D341Med (cell line): ENCODE results near the gene NIPSNAP3A.
"Not testable (repeated sequence)": the region's sequence is repeated elsewhere in the genome, so short reads cannot be mapped to it uniquely, and the experiment has no call there.

Experiments used
- DNase-seq: peaks from one replicate; pipeline ENCODE4 v3.0.0; 2012; ENCODE audit warnings: low spot score

The NIPSNAP3A gene

GRCh38 chr9:104747565-104748358 is at the start of gene NIPSNAP3A:
TSS of gene NIPSNAP3A (plus strand) at chr9:104747683. CDS start at chr9:104747793, 110 bp downstream.
- peak; percentile 90 for DNase-seq

GRCh38 chr9:104700306-104700705 is 47.2 kb upstream of the NIPSNAP3A start:
- no peak for DNase-seq

GRCh38 chr9:104708737-104709136 is 38.7 kb upstream of the NIPSNAP3A start:
- not testable (repeated sequence) for DNase-seq

- DNase-seq = no peak
Observed at GRCh38 chr9:104711604-104712003, 35.9 kb upstream of the NIPSNAP3A start.

GRCh38 chr9:104725014-104725413 is 22.5 kb upstream of the NIPSNAP3A start:
- no peak for DNase-seq

- DNase-seq = no peak
Observed at GRCh38 chr9:104738452-104738851, 9.0 kb upstream of the NIPSNAP3A start.

- DNase-seq = no peak
Observed at GRCh38 chr9:104740621-104741020, 6.9 kb upstream of the NIPSNAP3A start.

- DNase-seq = peak; percentile 51
Observed at GRCh38 chr9:104743376-104743985, 4.0 kb upstream of the NIPSNAP3A start.

GRCh38 chr9:104745852-104746251 is 1.6 kb upstream of the NIPSNAP3A start:
- DNase-seq = no peak

GRCh38 chr9:104746285-104746684 is 1.2 kb upstream of the NIPSNAP3A start:
- no peak for DNase-seq

- DNase-seq = no peak
Observed at GRCh38 chr9:104746798-104747197, 685 bp upstream of the NIPSNAP3A start.

GRCh38 chr9:104747245-104747564 is 278 bp upstream of the NIPSNAP3A start:
- no peak for DNase-seq

GRCh38 chr9:104748359-104749031 is 1.0 kb downstream of the NIPSNAP3A start:
- DNase-seq = peak; percentile 26

- DNase-seq = no peak
Observed at GRCh38 chr9:104750185-104750767, 2.8 kb downstream of the NIPSNAP3A start.

GRCh38 chr9:104758974-104759373 is 11.5 kb downstream of the NIPSNAP3A start:
- DNase-seq = peak; percentile 15

GRCh38 chr9:104765138-104765537 is 17.7 kb downstream of the NIPSNAP3A start:
- DNase-seq = no peak

GRCh38 chr9:104766025-104766424 is 18.5 kb downstream of the NIPSNAP3A start:
- DNase-seq = no peak

- DNase-seq = no peak
Observed at GRCh38 chr9:104767507-104767906, 20.0 kb downstream of the NIPSNAP3A start.

GRCh38 chr9:104769029-104769428 is 21.5 kb downstream of the NIPSNAP3A start:
- DNase-seq = not testable (repeated sequence)

- no peak for DNase-seq
Observed at GRCh38 chr9:104769655-104770054, 22.2 kb downstream of the NIPSNAP3A start.

GRCh38 chr9:104772714-104773510 is 25.4 kb downstream of the NIPSNAP3A start:
- no peak for DNase-seq

GRCh38 chr9:104774132-104774531 is 26.6 kb downstream of the NIPSNAP3A start:
- DNase-seq = no peak
